Measurements from ENCODE around the gene SNAP25.

- TF ChIP-seq CTCF (IDR thresholded peaks at IDR 0.05; ENCODE audit: low read length) (no peak), EZH2 (optimal IDR thresholded peaks at IDR 0.05; ENCODE audit: low read depth, low read length) (no peak), EZH2phosphoT487 (IDR thresholded peaks at IDR 0.05; ENCODE audit: low read length) (no peak)
These were observed 59.8 kb downstream of the SNAP25 start for GRCh38 chr20:10278412-10278811.
